ENCODE results near the gene TECTA.

Gene TECTA

DNA sequence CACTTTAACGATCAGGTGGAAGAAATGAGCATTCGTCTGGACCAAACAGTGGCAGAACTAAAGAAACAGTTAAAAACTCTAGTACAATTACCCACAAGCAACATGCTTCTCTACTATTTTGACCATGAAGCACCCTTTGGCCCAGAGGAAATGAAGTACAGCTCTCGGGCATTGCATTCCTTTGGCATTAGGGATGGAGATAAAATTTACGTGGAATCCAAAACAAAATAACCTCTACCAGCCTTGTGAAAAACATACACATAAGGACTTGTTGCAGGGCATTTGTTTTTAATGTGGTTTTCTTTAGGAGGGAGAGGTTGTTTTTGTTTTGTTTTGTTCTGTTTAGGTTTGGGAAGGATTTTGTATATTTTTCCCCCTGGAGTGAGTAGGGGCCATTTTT lies 14.2 kb upstream of the TECTA start:
- DNase-seq (ENCODE audit: extremely low spot score): no peak
- ChIA-PET POLR2A (no interaction called here), CTCF (no interaction called here)
- TF ChIP-seq, protein P1, sequence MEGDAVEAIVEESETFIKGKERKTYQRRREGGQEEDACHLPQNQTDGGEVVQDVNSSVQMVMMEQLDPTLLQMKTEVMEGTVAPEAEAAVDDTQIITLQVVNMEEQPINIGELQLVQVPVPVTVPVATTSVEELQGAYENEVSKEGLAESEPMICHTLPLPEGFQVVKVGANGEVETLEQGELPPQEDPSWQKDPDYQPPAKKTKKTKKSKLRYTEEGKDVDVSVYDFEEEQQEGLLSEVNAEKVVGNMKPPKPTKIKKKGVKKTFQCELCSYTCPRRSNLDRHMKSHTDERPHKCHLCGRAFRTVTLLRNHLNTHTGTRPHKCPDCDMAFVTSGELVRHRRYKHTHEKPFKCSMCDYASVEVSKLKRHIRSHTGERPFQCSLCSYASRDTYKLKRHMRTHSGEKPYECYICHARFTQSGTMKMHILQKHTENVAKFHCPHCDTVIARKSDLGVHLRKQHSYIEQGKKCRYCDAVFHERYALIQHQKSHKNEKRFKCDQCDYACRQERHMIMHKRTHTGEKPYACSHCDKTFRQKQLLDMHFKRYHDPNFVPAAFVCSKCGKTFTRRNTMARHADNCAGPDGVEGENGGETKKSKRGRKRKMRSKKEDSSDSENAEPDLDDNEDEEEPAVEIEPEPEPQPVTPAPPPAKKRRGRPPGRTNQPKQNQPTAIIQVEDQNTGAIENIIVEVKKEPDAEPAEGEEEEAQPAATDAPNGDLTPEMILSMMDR (IDR thresholded peaks at IDR 0.05; ENCODE audit: control extremely low read depth, extremely low read depth, low read depth, missing control alignments): no peak

DNA sequence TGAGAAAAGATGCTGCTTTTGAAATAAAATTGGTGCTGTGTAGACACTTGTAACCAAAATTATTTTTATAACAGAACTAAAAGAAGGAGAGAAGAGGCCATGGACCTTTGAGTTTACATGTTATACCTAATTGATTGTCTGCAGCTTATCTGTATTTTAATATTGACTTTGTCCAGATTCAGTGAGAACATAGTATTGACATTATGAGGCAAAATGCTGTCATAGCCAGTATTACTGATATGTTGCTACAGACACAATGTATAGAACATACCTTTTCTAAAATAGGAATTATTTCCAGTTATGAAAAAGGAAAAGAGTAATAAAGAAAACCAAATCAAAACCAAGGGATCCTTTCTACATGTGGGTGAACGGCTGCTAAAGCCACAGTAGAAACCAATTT lies 11.5 kb upstream of the TECTA start:
- TF ChIP-seq, protein P1 (IDR thresholded peaks at IDR 0.05; ENCODE audit: control extremely low read depth, extremely low read depth, low read depth, missing control alignments): no peak
- ChIA-PET CTCF (interaction anchor here (1.3 kb wide), 1 partner anchor 106 kb away, joined by 4 read pairs; no protein-coding TSS in a partner anchor), POLR2A (no interaction called here)
- DNase-seq (ENCODE audit: extremely low spot score): no peak

DNA sequence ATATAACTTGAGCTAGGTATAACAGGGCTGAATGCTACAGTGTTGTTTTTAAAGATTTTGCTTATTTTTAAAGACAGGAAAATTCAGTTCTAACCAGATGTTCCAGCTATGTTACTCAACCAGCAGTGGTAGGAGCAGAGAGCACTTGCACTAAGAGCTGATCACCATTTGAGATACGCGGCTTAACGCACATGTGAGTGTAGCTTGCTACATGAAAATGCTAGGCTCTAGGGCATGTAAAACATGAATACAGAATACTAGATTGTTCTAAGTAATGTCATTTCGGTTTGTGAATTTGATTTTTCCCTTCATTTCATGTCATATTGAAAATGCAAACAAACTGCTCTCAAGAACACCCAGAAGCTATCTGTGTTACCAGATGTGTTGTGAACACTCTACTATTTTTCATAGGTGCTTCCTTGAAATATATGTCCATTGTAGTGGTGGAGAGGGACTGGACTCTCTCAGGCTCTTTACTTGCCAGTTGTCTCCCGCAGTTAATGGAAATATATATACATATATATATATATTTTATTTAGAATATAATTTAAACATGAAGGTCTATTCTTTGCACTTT lies 10.8 kb upstream of the TECTA start:
- ChIA-PET POLR2A (no interaction called here), CTCF (interaction anchor here (1.3 kb wide), 1 partner anchor 105 kb away, joined by 4 read pairs; no protein-coding TSS in a partner anchor)
- TF ChIP-seq, protein P1 (IDR thresholded peaks at IDR 0.05; ENCODE audit: control extremely low read depth, extremely low read depth, low read depth, missing control alignments): no peak
- no peak for DNase-seq (ENCODE audit: extremely low spot score)

DNA sequence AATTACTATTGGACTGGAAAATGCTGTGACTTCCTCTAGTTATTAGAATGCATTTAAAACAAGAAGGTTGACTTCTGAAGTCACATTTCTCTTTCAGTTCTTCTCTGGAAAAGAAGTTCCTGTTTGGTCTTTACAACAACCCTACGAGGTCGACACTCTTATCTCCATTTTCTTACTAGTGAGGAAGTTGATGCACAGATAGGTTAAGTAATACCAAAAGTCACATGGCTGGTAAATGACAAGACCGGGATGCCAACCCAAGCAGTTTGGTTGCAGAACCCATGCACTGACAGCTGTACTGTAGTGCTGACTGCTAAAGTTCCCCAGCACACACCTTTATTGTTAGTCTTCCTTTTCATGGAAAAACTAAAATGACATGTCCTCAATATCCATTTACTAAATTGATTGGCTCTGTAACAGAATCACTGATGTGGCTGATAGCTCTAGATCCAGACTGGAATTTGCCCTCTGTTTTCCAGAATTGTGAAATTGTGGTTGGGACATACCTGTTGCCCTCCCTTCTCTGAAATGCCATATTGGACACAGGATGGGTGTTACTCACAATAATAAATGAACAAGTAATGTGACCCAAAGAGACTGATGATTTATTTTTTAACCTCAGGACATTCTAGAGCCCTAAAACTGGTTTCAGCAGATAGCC lies 9.4 kb upstream of the TECTA start:
- no peak for DNase-seq (ENCODE audit: extremely low spot score)
- ChIA-PET POLR2A (no interaction called here), CTCF (interaction anchor here (1.0 kb wide), 1 partner anchor 9 kb away, joined by 3 read pairs; no protein-coding TSS in a partner anchor)
- TF ChIP-seq, protein P1 (IDR thresholded peaks at IDR 0.05; ENCODE audit: control extremely low read depth, extremely low read depth, low read depth, missing control alignments): no peak

DNA sequence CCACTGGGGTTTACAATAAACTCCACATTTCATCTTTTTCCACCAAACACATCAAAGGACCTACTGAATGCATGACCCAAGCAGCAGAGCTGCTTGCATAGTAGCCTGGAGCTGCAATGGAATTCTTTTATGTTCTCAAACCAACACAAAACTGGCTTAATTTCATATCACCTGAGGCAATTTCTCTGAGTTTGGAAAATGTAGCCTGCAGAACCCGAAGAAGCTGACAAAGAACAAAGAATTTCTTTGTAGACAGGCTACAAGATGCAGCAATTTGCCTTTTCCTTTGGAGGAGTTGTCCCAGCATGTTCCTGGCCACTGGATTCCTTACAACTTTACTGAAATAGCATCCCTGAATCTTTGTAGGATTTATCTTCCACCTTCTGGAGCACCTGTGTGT lies 5.5 kb upstream of the TECTA start:
- ChIA-PET POLR2A (no interaction called here), CTCF (interaction anchor here (1.3 kb wide), 1 partner anchor 38 kb away, joined by 3 read pairs; no protein-coding TSS in a partner anchor)
- DNase-seq (ENCODE audit: extremely low spot score): no peak
- TF ChIP-seq, protein P1 (IDR thresholded peaks at IDR 0.05; ENCODE audit: control extremely low read depth, extremely low read depth, low read depth, missing control alignments): no peak

GRCh38 chr11:121099364-121099763 lies 1.7 kb upstream of the TECTA start:
- ChIA-PET CTCF (no interaction called here), POLR2A (no interaction called here)
- no peak for DNase-seq (ENCODE audit: extremely low spot score)
- TF ChIP-seq, protein P1 (IDR thresholded peaks at IDR 0.05; ENCODE audit: control extremely low read depth, extremely low read depth, low read depth, missing control alignments): no peak

All from GM10248 (cell line).